HG03045 (cell line): ENCODE measurements around the gene PCDHGA6.
"Not testable (repeated sequence)": the region's sequence is repeated elsewhere in the genome, so short reads cannot be mapped to it uniquely, and the experiment has no call there.

Experiments
- ATAC-seq: cut with Tn5 transposase; IDR thresholded peaks from one replicate; pipeline ENCODE4 v1.9.1; 2021; ENCODE audit warnings: mild to moderate bottlenecking, moderate library complexity; ENCODE audit not compliant: unreplicated experiment

PCDHGA6 gene

DNA sequence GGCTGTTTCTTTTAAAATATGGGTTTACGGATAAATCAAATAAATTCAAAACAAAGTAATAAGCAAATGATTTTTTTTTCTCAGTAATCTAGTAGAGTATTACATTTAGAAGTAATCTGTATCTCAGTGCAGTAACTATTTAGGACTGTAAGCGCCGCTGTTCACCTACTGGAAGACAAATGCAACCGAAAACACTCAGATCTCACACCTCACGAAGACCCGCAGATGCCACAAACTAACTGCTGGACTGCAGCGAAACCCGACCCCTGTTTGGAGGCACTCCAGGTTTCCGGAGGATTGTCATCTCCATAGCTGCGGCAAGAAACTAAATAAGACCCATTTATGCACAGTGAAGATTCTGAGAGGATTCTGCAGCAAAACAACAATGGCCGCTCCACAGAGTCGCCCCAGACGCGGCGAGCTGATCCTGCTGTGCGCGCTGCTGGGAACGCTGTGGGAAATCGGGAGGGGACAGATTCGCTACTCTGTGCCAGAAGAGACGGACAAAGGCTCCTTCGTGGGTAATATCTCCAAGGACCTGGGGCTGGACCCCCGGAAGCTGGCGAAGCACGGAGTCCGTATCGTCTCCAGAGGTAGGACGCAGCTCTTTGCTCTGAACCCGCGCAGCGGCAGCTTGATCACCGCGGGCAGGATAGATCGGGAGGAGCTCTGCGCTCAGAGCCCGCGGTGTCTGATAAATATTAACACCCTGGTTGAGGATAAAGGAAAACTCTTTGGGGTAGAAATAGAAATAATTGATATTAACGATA is 18.9 kb downstream of the PCDHGA6 start, which contains the start of gene PCDHGA8:
Gene PCDHGA8 (plus strand): TSS at position 205 of the 770 bp plus-strand sequence. CDS start 181 bp downstream, at position 386.
- ATAC-seq, result no peak

DNA sequence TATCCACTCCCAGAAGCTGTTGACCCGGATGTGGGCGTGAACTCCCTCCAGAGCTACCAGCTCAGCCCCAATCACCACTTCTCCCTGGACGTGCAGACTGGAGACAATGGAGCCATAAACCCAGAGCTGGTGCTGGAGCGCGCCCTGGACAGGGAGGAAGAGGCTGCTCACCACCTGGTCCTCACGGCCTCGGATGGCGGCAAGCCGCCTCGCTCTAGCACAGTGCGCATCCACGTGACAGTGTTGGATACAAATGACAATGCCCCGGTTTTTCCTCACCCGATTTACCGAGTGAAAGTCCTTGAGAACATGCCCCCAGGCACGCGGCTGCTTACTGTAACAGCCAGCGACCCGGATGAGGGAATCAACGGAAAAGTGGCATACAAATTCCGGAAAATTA is 19.6 kb downstream of the PCDHGA6 start:
- no peak for ATAC-seq

DNA sequence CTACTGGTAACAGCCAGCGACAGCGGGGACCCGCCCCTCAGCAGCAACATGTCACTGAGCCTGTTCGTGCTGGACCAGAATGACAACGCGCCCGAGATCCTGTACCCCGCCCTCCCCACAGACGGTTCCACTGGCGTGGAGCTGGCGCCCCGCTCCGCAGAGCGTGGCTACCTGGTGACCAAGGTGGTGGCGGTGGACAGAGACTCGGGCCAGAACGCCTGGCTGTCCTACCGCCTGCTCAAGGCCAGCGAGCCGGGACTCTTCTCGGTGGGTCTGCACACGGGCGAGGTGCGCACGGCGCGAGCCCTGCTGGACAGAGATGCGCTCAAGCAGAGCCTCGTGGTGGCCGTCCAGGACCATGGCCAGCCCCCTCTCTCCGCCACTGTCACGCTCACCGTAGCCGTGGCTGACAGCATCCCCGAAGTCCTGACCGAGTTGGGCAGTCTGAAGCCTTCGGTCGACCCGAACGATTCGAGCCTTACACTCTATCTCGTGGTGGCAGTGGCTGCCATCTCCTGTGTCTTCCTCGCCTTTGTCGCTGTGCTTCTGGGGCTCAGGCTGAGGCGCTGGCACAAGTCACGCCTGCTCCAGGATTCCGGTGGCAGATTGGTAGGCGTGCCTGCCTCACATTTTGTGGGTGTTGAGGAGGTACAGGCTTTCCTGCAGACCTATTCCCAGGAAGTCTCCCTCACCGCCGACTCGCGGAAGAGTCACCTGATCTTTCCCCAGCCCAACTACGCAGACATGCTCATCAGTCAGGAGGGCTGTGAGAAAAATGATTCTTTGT is 20.9 kb downstream of the PCDHGA6 start:
- ATAC-seq, result not testable (repeated sequence)

DNA sequence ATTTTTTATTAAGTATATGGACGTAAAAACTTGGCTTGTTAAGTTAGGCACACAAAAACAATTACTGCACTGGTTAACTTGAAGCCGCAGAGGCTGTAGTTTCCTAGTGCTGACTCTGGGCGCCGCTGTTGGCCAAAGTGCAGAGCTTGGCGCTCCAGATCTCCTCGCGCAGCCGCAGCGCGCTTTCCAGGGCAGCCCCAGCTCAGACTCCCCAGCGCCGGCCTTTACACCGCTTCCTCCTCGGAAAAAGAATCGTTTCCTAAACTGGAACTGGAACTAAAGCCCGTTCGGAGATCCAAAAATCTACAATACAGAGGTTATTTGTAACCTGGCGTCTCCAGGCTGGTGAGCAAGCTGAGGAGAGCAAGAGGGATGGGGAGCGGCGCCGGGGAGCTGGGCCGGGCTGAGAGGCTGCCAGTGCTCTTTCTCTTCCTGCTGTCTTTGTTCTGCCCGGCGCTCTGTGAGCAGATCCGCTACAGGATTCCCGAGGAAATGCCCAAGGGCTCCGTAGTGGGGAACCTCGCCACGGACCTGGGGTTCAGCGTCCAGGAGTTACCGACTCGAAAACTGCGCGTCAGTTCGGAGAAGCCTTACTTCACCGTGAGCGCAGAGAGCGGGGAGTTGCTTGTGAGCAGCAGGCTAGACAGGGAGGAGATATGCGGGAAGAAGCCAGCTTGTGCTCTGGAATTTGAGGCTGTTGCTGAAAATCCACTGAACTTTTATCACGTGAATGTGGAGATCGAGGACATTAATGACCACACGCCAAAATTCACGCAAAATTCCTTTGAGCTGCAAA is 24.3 kb downstream of the PCDHGA6 start, which contains the start of gene PCDHGB5:
Gene PCDHGB5 (plus strand): TSS at position 192 of the 796 bp plus-strand sequence. CDS start 181 bp downstream, at position 373.
- ATAC-seq, result peak; percentile 90

DNA sequence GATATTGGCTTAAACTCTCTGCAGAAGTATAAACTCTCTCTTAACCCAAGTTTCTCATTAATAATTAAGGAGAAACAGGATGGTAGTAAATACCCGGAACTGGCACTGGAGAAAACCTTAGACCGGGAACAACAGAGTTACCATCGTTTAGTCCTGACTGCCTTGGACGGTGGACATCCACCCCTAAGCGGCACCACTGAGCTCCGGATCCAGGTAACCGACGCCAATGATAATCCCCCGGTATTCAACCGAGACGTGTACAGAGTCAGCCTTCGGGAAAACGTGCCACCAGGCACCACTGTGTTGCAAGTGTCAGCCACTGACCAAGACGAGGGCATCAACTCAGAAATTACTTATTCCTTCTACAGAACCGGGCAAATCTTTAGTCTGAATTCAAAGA is 24.9 kb downstream of the PCDHGA6 start:
- no peak for ATAC-seq

DNA sequence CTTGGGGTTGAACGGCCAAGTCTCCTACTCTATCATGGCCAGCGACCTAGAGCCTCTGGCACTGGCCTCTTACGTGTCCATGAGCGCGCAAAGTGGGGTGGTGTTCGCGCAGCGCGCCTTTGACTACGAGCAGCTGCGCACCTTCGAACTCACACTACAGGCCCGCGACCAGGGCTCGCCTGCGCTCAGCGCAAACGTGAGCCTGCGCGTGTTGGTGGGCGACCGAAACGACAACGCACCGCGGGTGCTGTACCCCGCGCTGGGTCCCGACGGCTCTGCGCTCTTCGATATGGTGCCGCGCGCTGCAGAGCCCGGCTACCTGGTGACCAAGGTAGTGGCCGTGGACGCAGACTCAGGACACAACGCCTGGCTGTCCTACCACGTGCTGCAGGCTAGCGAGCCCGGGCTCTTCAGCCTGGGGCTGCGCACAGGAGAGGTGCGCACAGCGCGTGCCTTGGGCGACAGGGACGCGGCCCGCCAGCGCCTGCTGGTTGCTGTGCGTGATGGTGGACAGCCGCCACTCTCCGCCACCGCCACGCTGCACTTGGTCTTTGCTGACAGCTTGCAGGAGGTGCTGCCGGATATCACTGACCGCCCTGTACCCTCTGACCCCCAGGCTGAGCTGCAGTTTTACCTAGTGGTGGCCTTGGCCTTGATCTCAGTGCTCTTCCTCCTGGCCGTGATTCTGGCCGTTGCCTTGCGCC is 26.0 kb downstream of the PCDHGA6 start:
- ATAC-seq, result no peak

DNA sequence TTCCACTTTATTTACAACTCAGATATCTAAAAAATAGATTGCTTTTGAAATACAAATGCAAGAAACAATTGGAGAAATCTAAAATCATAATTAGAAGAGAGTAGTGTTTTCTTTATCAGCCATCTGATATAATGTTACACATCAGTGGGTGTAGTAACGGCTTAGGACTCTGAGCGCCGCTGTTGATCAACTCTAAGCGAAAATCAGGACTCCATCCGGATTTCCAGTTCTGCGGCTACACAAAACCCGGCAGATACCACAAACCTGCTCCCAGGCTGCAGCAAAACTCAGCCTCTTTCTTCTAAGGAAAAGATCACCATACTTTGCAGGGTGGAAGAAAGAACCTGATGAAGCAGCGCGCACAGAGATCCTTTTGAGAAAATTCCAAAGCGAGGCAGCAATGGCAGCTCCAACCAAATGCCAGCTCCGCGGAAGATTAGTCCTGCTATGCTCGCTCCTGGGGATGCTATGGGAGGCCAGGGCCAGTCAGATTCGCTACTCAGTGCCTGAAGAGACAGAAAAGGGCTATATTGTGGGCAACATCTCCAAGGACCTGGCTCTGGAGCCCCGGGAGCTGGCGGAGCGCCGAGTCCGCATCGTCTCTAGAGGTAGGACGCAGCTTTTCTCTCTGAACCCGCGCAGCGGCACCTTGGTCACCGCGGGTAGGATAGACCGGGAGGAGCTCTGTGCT is 29.0 kb downstream of the PCDHGA6 start, which contains the start of gene PCDHGA9:
Gene PCDHGA9 (plus strand): TSS at position 226 of the 691 bp plus-strand sequence. CDS start 175 bp downstream, at position 401.
- no peak for ATAC-seq

DNA sequence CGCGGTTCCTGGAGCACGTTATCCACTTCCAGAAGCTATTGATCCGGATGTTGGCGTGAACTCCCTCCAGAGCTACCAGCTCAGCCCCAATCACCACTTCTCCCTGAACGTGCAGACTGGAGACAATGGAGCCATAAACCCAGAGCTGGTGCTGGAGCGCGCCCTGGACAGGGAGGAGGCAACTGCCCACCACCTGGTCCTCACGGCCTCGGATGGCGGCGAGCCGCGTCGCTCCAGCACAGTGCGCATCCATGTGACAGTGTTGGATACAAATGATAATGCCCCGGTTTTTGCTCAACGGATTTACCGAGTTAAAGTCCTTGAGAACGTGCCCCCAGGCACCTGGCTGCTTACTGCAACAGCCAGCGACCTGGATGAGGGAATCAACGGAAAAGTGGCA is 29.7 kb downstream of the PCDHGA6 start:
- ATAC-seq, result no peak

DNA sequence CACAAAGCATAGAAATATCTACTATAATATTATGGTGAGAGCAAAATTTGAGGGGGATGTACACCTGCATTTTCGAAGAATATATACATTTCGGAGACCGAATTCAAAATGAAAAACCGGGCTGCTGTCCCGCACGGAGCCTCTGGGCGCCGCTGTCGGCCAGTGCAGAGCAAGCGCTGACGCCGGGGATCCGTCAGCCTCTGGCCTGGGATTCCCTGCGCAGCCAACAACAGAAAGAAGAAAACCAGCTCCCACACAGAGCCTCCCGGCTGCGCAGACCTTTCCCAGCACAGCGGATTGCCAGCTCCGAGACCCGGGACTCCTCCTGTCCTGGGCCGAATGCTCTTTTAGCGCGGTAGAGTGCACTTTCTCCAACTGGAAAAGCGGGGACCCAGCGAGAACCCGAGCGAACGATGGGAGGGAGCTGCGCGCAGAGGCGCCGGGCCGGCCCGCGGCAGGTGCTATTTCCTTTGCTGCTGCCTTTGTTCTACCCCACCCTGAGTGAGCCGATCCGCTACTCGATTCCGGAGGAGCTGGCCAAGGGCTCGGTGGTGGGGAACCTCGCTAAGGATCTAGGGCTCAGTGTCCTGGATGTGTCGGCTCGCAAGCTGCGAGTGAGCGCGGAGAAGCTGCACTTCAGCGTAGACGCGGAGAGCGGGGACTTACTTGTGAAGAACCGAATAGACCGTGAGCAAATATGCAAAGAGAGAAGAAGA is 34.3 kb downstream of the PCDHGA6 start, which contains the start of gene PCDHGB6:
Gene PCDHGB6 (plus strand): TSS at position 232 of the 716 bp plus-strand sequence. CDS start 182 bp downstream, at position 414.
- ATAC-seq, result not testable (repeated sequence)

DNA sequence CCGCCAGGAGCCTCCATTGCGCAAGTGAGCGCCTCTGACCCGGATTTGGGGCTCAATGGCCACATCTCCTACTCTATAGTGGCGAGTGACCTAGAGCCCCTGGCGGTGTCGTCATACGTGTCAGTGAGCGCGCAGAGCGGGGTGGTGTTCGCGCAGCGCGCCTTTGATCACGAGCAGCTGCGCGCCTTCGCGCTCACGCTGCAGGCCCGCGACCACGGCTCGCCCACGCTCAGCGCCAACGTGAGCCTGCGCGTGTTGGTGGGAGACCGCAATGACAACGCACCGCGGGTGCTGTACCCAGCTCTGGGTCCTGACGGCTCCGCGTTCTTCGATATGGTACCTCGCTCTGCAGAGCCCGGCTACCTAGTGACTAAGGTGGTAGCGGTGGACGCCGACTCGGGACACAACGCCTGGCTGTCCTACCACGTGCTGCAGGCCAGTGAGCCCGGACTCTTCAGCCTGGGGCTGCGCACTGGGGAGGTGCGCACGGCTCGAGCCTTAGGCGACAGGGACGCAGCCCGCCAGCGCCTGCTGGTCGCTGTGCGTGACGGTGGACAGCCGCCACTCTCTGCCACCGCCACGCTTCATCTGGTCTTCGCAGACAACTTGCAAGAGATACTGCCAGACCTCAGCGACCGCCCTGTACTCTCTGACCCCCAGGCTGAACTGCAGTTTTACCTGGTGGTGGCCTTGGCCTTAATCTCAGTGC is 36.1 kb downstream of the PCDHGA6 start:
- no peak for ATAC-seq

DNA sequence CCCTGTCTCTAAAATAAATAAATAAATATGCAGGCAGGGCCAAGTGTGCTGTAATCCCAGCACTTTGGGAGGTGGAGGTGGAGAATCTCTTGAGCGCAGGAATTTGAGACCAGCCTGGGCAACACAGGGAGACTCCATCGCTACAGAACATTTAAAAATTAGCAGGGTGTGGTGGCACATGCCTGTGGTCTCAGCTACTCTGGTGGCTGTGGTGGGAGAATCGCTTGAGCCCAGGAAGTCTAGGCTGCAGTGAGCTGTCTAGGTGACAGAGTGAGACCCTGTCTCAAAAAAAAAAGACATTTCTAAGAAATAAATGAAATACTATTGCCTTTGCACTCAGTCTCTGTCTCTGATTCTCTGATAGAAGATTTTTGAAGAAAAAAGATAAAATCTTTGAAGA is 37.9 kb downstream of the PCDHGA6 start:
- ATAC-seq, result no peak

DNA sequence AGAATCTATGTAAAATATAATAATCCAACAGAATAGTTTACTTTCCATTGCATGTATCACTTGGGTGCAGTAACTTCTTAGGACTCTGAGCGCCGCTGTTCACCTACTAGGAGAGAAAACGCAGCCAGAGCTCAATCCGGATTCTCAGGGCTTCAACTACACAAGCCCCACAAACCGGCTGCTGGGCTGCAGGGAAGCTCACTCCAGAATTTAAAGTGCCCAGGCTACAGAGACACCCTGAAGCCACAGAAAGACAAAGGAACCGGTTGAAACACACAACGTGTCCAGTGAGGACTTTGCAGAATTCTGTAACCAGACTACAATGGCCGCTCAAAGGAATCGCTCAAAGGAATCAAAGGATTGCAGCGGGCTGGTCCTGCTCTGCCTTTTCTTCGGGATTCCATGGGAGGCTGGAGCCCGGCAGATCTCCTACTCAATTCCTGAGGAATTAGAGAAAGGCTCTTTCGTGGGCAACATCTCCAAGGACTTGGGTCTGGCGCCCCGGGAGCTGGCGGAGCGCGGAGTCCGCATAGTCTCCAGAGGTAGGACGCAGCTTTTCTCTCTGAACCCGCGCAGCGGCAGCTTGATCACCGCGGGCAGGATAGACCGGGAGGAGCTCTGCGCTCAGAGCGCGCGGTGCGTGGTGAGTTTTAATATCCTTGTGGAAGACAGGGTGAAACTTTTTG is 39.3 kb downstream of the PCDHGA6 start, which contains the start of gene PCDHGA10:
Gene PCDHGA10 (plus strand): TSS at position 134 of the 686 bp plus-strand sequence. CDS start 189 bp downstream, at position 323.
- peak; percentile 59 for ATAC-seq

DNA sequence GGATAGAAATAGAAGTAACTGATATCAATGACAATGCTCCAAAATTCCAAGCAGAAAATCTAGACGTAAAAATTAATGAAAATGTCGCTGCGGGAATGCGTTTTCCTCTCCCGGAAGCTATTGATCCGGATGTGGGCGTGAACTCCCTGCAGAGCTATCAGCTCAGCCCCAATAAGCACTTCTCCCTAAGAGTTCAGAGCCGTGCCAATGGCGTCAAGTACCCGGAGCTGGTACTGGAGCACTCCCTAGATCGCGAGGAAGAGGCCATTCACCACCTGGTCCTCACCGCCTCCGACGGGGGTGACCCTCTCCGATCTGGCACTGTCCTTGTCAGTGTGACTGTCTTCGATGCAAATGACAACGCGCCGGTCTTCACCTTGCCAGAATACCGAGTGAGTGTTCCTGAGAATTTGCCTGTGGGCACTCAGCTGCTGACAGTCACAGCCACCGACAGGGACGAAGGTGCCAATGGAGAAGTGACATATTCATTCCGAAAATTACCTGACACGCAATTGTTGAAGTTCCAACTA is 39.9 kb downstream of the PCDHGA6 start:
- ATAC-seq, result no peak

DNA sequence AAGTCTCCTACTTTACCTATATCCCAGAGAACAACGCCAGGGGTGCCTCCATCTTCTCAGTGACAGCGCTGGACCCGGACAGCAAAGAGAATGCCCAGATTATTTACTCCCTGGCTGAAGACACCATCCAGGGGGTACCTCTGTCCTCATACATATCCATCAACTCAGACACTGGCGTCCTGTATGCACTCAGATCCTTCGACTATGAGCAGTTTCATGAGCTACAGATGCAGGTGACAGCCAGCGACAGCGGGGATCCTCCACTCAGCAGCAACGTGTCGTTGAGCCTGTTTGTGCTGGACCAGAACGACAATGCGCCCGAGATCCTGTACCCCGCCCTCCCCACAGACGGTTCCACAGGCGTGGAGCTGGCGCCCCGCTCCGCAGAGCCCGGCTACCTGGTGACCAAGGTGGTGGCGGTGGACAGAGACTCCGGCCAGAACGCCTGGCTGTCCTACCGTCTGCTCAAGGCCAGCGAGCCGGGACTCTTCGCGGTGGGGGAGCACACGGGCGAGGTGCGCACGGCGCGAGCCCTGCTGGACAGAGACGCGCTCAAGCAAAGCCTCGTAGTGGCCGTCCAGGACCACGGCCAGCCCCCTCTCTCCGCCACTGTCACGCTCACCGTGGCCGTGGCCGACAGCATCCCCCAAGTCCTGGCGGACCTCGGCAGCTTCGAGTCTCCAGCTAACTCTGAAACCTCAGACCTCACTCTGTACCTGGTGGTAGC is 41.0 kb downstream of the PCDHGA6 start:
- not testable (repeated sequence) for ATAC-seq

DNA sequence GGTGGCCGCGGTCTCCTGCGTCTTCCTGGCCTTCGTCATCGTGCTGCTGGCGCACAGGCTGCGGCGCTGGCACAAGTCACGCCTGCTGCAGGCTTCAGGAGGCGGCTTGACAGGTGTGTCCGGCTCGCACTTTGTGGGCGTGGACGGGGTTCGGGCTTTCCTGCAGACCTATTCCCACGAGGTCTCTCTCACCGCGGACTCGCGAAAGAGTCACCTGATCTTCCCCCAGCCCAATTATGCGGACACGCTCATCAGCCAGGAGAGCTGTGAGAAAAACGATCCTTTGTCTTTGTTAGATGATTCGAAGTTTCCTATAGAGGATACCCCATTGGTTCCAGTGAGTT is 41.6 kb downstream of the PCDHGA6 start:
- not testable (repeated sequence) for ATAC-seq

DNA sequence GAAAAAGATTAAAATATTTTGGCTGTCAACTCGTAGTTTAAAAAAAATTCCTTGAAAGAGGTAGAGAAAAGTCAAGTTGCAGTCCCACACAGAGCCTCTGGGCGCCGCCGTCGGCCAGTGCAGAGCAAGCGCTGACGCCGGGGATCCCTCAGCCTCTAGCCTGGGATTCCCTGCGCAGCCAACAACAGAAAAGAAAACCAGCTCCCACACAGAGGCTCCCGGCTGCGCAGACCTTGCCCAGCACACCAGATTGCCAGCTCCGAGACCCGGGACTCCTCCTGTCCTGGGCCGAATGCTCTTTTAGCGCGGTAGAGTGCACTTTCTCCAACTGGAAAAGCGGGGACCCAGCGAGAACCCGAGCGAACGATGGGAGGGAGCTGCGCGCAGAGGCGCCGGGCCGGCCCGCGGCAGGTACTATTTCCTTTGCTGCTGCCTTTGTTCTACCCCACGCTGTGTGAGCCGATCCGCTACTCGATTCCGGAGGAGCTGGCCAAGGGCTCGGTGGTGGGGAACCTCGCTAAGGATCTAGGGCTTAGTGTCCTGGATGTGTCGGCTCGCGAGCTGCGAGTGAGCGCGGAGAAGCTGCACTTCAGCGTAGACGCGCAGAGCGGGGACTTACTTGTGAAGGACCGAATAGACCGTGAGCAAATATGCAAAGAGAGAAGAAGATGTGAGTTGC is 43.9 kb downstream of the PCDHGA6 start, which contains the start of gene PCDHGB7:
Gene PCDHGB7 (plus strand): TSS at position 184 of the 679 bp plus-strand sequence. CDS start 183 bp downstream, at position 367.
- peak; percentile 83 for ATAC-seq
